ES-I3 (cell line): ENCODE data around the gene TMEM174.

ENCODE experiments used
- H3K36me3 ChIP-seq: 2 replicates; pipeline ENCODE4 v1.6.1; 2013; ENCODE audit warnings: mild to moderate bottlenecking, low read length, control low read depth, moderate library complexity; ENCODE audit not compliant: insufficient read depth
- H3K4me1 ChIP-seq: 2 replicates; pipeline ENCODE4 v1.6.1; 2013; ENCODE audit warnings: mild to moderate bottlenecking, control low read depth, low read length; ENCODE audit not compliant: insufficient read depth
- H3K9ac ChIP-seq: 2 replicates; pipeline ENCODE4 v1.6.1; 2013; ENCODE audit warnings: low read depth, mild to moderate bottlenecking, low read length, moderate library complexity
- H3K9me3 ChIP-seq: 2 replicates; pipeline ENCODE4 v1.6.1; 2013; ENCODE audit warnings: mild to moderate bottlenecking, low read length, moderate library complexity; ENCODE audit not compliant: control insufficient read depth, insufficient read depth

Gene TMEM174

DNA sequence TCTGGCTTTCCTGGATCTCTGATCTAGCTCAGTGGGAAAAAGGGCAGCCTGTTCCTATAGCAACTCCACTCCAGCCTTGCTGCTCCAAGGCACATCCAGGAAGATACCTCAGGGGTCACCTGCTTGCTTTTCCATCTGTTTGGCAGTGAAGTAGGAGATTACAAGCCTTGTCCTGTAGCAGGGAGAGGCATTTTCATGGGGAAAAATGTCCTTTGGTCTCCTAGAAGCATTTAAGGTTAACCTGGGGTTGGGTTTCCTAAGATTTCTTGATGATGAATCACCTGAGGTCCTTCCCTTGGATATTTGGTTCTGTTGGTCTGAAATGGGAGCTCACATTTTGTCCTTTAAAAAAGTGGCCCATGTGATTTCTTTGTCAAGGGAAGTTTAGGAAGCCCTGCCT lies 1.5 kb upstream of the TMEM174 start:
- H3K9me3 ChIP-seq: no peaks in the 10 kb centered on the region
- H3K9ac ChIP-seq: no peak overlapping the region
- H3K36me3 ChIP-seq: no peaks in the 10 kb centered on the region
- H3K4me1 ChIP-seq: no peaks in the 10 kb centered on the region

DNA sequence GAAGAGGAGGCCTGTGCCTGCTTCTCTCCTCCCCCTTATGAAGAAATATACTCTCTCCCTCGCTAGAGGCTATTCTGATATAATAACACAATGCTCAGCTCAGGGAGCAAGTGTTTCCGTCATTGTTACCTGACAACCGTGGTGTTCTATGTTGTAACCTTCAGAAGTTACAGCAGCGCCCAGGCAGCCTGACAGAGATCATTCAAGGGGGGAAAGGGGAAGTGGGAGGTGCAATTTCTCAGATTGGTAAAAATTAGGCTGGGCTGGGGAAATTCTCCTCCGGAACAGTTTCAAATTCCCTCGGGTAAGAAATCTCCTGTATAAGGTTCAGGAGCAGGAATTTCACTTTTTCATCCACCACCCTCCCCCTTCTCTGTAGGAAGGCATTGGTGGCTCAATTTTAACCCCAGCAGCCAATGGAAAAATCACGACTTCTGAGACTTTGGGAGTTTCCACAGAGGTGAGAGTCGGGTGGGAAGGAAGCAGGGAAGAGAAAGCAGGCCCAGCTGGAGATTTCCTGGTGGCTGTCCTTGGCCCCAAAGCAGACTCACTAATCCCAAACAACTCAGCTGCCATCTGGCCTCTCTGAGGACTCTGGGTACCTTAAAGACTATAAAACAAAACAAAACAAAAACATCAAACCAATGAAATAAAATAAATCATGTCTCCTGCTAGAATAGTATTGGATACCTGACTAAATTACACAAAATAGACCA lies 1.3 kb downstream of the TMEM174 start:
- no peaks in the 10 kb centered on the region for H3K4me1 ChIP-seq
- no peaks in the 10 kb centered on the region for H3K36me3 ChIP-seq
- H3K9me3 ChIP-seq: no peaks in the 10 kb centered on the region
- H3K9ac ChIP-seq: no peak overlapping the region

DNA sequence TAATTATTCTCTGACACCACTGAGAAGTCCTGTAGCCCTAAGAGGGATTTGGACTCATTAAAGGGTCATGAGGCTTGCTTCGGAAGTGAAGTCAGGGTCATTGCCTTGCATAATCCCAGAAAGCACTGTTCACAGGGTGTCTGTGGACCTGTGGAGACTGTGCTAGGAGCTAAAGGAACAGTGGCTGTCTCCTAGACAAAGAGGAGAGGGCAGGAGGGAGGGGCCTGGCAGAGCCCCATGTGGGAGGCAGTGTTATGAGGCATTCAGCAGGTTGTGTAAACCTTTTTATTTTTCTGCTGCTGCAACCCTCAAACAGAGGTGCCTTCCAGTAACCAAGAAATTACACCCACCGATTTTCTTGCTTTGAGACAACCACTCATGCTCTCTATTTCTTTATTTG lies 3.3 kb downstream of the TMEM174 start:
- Histone ChIP-seq H3K9me3 (no peaks in the 10 kb centered on the region), H3K4me1 (no peaks in the 10 kb centered on the region), H3K36me3 (no peaks in the 10 kb centered on the region), H3K9ac (no peak overlapping the region)

DNA sequence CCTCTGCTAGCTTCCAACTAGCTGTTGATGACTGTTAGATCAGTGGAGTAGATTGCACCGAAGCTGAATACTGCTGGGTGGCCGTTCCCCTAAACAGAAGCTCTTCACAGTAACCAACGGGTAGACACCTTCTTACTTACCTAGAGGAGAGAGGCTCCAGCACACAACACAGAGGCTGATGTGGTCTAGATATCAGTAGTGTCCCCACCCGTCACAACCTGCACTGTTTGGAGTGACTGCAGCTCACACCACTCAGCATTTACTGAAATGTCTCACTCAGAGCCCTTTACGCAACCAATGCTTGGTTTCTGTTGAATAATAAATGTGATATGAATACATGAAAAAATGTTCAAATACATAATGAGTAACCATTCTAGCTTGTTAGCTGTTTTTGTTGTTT lies 5.3 kb downstream of the TMEM174 start:
- H3K4me1 ChIP-seq: no peaks in the 10 kb centered on the region
- H3K36me3 ChIP-seq: no peaks in the 10 kb centered on the region
- H3K9ac ChIP-seq: no peak overlapping the region
- no peaks in the 10 kb centered on the region for H3K9me3 ChIP-seq

DNA sequence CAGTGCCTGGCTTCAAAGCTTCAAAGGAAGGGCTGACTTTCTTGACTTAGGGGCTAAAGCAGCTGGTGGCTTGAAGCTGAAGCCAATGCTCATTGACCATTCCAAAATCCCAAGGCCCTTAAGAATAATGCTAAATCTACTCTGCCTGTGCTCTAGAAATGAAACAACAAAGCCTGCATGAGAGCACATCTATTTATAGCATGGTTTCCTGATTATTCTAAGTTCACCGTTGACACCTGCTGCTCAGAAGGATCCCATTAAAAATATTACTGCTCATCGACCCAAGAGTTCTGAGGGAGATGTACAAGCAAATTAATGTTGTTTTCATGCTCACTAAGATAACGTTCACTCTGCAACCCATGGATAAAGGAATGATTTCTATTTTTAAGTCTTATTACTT lies 6.7 kb downstream of the TMEM174 start:
- no peak overlapping the region for H3K9ac ChIP-seq
- peaks cover 5% of the 10 kb centered on the region; the same call in 1 of the 2 replicates for H3K9me3 ChIP-seq
- H3K36me3 ChIP-seq: no peaks in the 10 kb centered on the region
- H3K4me1 ChIP-seq: no peaks in the 10 kb centered on the region

DNA sequence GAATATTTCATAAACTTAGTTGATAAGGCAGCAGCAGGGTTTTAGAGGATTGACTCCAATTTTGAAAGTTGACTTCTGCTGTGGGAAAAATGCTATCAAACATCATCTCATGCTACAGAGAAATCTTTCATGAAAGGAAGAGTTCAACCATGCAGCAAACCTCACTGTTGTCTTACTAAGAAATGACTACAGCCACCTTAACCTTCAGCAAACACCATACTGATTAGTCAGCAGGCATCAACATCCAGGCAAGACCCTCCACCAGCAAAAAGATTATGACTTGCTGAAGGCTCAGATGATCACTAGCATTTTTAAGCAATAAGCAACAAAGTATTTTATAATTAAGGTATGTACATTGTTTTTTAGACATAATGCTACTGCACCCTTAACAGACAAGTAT lies 7.6 kb downstream of the TMEM174 start:
- no peaks in the 10 kb centered on the region for H3K36me3 ChIP-seq

DNA sequence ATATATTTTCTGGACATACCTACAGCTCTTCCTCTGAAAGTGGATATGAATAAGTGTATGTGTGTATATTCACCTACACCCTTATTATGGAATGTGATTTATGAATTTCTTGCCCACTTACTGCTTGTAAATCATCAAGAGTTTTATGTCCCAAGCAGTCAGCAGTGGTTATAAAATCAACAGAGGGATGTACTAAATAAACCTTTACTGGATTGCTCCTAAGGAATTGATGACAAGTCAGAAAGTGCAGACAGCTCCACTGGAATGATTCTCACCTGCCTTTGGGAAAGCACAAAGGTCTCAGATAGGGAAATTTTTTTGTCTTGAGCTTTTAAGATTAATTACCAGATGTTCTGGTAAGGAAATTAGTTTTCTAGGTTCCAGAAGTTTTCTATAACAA lies 9.3 kb downstream of the TMEM174 start:
- Histone ChIP-seq H3K4me1 (no peaks in the 10 kb centered on the region), H3K9ac (no peak overlapping the region), H3K36me3 (no peaks in the 10 kb centered on the region), H3K9me3 (peaks cover 5% of the 10 kb centered on the region; the same call in 1 of the 2 replicates)

More for the DNA sequence above, 7.6 kb downstream of the TMEM174 start:
- no peak overlapping the region for H3K9ac ChIP-seq
- H3K9me3 ChIP-seq: peaks cover 5% of the 10 kb centered on the region; the same call in 1 of the 2 replicates
- H3K4me1 ChIP-seq: no peaks in the 10 kb centered on the region

DNA sequence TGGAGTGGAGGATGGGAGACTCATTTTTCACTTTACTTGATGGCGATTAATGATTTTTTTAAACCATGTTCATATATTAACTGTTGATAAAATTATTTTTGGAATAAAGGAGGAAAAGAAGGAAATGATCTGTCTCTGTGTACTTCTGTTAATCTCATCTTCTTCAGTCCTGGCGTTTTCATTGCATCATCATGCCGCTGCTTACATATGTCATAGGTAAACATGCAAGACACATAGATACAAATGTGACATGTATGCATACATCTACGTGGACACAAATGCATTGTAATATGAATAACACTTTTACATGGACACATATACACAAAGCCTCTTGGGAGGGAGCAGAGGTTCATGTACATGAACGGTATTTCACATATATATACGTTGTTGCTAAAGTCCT lies 10.0 kb downstream of the TMEM174 start:
- H3K9me3 ChIP-seq: peaks cover 5% of the 10 kb centered on the region; the same call in 1 of the 2 replicates
- H3K9ac ChIP-seq: no peak overlapping the region
- no peaks in the 10 kb centered on the region for H3K36me3 ChIP-seq
- H3K4me1 ChIP-seq: no peaks in the 10 kb centered on the region

DNA sequence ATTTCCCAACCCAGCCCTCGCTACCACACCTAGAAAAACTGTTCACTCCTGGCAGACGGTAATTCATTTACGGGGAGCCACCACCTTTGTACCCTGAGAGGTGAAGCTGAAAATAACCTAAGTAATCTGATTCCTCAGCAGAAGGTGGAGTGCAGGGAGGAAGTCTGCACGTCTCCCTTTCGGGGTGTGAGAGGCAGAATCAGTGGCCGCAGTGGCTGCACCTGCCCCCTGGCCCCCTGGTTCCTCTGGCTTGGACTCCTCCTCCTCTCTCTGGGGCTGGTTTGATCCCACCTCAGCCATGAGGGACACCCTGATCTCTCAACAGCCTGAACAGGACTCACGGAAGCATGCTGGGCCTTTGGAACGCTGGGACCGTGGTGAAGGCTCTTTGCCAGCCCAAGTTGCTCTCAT lies 10.5 kb downstream of the TMEM174 start:
- Histone ChIP-seq H3K9ac (no peak overlapping the region), H3K9me3 (peaks cover 5% of the 10 kb centered on the region; the same call in 1 of the 2 replicates), H3K36me3 (no peaks in the 10 kb centered on the region), H3K4me1 (no peaks in the 10 kb centered on the region)

DNA sequence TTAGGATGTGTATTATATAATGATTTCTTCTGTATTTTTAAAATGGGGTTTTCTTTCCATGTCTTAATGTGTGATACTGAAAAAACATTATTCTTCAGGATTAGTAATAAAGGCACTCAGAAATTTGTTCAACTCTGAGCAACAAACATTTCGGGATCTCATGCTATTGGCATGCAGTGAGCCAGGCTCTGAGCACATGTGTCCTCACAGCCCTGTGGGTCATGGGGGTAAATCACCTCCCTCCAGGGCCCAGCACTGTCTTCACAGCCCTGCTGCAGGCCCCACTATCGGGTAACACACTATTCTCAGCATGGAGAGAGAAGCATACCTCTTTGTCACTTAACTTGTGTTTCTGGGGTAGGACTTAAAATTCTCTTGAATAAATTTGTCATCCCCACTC lies 14.0 kb downstream of the TMEM174 start:
- Histone ChIP-seq H3K9ac (no peak overlapping the region), H3K9me3 (peaks cover 5% of the 10 kb centered on the region; the same call in 1 of the 2 replicates), H3K36me3 (no peaks in the 10 kb centered on the region), H3K4me1 (peaks cover 17% of the 10 kb centered on the region)

DNA sequence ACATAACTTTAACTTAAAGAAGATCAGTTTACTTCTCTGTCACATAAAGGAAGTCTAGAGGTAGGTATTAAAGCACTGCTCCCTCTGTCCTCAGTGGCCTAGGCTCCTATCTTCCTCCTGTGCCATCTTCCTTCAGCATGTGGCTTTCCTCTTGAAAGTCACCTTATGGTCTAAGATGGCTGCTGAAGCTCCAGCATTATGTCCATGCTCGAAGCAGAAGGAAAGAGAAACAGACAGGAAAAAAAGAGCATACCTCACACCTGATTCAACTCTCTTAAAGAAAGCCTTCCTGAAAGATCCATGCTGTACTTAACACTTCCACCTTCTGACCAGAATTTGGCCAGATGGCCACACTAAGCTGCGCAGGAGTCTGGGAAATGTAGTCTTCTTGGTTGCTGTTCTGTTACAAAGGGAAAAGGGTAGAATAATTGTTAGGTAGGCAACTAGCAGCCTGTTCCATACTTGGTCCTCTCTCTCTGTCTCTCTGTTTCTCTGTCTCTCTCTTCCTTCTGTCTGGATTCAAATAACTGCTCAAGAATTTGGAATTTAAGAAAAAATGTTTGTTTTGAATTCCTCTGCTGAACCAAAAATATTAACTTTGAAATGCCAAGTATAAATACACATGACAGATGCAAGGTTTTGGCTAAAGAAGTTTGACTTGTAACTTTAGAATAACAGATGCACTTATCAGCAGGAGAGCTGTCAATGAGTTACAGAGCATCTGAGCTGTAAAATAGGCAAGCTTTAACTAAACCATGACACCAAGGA lies 16.0 kb downstream of the TMEM174 start:
- Histone ChIP-seq H3K36me3 (no peaks in the 10 kb centered on the region), H3K4me1 (peaks cover 17% of the 10 kb centered on the region), H3K9ac (no peak overlapping the region), H3K9me3 (peaks cover 5% of the 10 kb centered on the region; the same call in 1 of the 2 replicates)

DNA sequence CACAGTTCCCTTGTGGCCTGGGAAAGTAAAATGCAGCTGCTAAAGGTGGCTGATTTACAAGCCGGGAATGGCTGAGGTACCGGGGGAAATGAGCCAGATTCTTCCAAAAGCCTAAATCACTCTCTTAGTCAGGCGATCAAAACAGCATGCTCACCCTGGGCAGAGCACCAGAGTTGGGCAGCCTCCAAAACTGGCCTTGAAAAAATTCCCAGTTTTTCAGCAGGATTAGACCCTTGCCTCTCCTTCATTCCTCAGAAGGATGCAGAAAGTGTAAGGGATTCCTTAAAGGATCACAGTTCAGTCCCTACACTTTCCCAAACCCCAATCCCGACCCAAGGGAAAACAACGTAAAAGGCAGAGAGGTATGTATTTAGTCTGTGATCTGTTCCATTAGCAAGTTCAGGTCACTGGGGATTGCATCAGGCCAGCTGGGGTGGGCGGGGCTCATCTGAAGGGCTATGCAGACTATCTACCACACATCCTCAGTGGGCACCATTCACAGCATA lies 16.9 kb downstream of the TMEM174 start:
- peaks cover 17% of the 10 kb centered on the region for H3K4me1 ChIP-seq
- no peaks in the 10 kb centered on the region for H3K36me3 ChIP-seq
- H3K9me3 ChIP-seq: no peaks in the 10 kb centered on the region
- no peak overlapping the region for H3K9ac ChIP-seq

DNA sequence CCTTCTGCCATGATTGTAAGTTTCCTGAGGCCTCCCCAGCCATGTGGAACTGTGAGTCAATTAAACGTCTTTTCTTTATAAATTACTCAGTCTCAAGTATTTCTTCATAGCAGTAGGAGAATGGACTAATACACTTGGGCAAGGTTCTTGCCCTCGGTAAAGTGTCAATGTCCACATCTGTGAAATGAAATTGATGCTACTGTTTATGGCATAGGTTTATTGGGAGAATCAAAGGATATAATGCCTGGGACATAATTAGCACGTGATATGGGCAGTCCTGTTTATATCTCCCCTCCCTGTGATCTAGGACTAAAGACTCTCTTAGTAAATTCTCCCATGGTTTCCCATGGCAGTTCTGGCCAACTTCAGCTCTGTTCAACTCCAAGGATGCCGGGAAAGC lies 19.4 kb downstream of the TMEM174 start:
- Histone ChIP-seq H3K9me3 (no peaks in the 10 kb centered on the region), H3K9ac (no peak overlapping the region), H3K36me3 (no peaks in the 10 kb centered on the region), H3K4me1 (peaks cover 17% of the 10 kb centered on the region)

DNA sequence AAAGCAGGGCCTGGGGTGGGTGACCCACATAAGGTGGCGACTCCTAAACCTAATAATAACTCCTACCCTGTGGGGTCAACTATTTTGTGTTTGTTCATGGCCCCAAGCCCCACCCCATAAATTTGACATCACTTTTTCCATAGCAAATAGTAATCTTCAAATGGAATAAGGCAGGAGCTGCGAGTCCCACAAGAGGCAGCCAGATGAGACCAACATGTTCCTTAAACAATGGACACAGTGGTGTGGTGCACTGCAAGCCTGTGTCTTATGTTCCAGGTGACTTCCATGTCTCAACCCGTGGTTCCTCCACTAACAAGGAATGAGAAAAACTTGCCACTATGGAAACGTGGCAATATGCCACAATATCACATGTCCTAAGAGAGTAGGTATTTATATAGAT lies 20.6 kb downstream of the TMEM174 start:
- no peaks in the 10 kb centered on the region for H3K9me3 ChIP-seq
- H3K36me3 ChIP-seq: no peaks in the 10 kb centered on the region
- H3K9ac ChIP-seq: no peak overlapping the region
- peaks cover 17% of the 10 kb centered on the region for H3K4me1 ChIP-seq

DNA sequence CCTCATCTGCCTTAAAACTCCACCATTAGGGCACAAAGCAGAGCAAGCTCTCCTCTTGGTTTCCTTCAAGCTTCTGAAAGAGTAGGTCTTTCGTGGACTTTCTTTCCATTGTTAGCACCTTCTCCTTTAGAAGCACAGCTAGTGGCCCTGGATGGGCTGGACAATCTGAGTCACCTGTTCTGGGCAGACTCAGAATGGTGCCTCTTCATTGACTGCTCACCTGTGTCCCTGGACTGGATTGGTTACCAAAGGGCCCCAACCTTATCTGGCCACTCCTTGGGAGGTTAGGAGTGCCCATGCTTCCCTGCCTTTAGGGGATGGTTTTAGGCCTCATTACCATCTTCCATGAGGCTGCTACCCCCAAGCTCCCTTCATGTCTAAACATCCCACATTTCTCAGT lies 23.2 kb downstream of the TMEM174 start:
- no peak overlapping the region for H3K9ac ChIP-seq
- no peaks in the 10 kb centered on the region for H3K36me3 ChIP-seq
- H3K9me3 ChIP-seq: no peaks in the 10 kb centered on the region

More for the DNA sequence above, 23.2 kb downstream of the TMEM174 start:
- H3K4me1 ChIP-seq: no peaks in the 10 kb centered on the region
